NCI-H82 treated with DMSO at 0.1 percent for 48 hours (cell line): ENCODE measurements around the gene OR2A42.
"Not testable (repeated sequence)": the region's sequence is repeated elsewhere in the genome, so short reads cannot be mapped to it uniquely, and the experiment has no call there.

Source experiments
- DNase-seq: peaks from one replicate; lab custom pipeline; 2025; ENCODE audit not compliant: unreplicated experiment; lab: John Stamatoyannopoulos, UW

Gene OR2A42

GRCh38 chr7:144226866-144227265 is 12.5 kb downstream of the OR2A42 start:
- DNase-seq, result not testable (repeated sequence)

GRCh38 chr7:144223675-144224074 is 15.7 kb downstream of the OR2A42 start:
- not testable (repeated sequence) for DNase-seq

- not testable (repeated sequence) for DNase-seq
Observed at GRCh38 chr7:144220531-144220930, 18.9 kb downstream of the OR2A42 start.

- DNase-seq, result not testable (repeated sequence)
Observed at GRCh38 chr7:144219149-144219548, 20.3 kb downstream of the OR2A42 start.

- not testable (repeated sequence) for DNase-seq
Observed at GRCh38 chr7:144218581-144218980, 20.8 kb downstream of the OR2A42 start.

GRCh38 chr7:144217200-144217599 is 22.2 kb downstream of the OR2A42 start:
- not testable (repeated sequence) for DNase-seq

GRCh38 chr7:144205306-144205705 is 34.1 kb downstream of the OR2A42 start:
- DNase-seq, result not testable (repeated sequence)

GRCh38 chr7:144203086-144203485 is 36.3 kb downstream of the OR2A42 start:
- not testable (repeated sequence) for DNase-seq

GRCh38 chr7:144201978-144202377 is 37.4 kb downstream of the OR2A42 start:
- DNase-seq, result not testable (repeated sequence)

- not testable (repeated sequence) for DNase-seq
Observed at GRCh38 chr7:144198934-144199333, 40.5 kb downstream of the OR2A42 start.

GRCh38 chr7:144195212-144195872 is 44.1 kb downstream of the OR2A42 start, which contains the start of gene ARHGEF35:
Gene ARHGEF35, minus strand, starts transcription at chr7:144195833. Its CDS starts 7,450 bp downstream, at chr7:144188383.
- DNase-seq, result not testable (repeated sequence)

- DNase-seq, result not testable (repeated sequence)
Observed at GRCh38 chr7:144194453-144194852, 45.0 kb downstream of the OR2A42 start.

GRCh38 chr7:144193782-144194181 is 45.6 kb downstream of the OR2A42 start:
- not testable (repeated sequence) for DNase-seq

- not testable (repeated sequence) for DNase-seq
Observed at GRCh38 chr7:144188578-144189171, 50.7 kb downstream of the OR2A42 start.

- DNase-seq, result not testable (repeated sequence)
Observed at GRCh38 chr7:144187848-144188247, 51.6 kb downstream of the OR2A42 start.

GRCh38 chr7:144183166-144183565 is 56.2 kb downstream of the OR2A42 start, which contains the start of gene CTAGE4:
Gene CTAGE4, plus strand, starts transcription at chr7:144183466. Its CDS starts 38 bp downstream, at chr7:144183504.
- not testable (repeated sequence) for DNase-seq

- DNase-seq, result not testable (repeated sequence)
Observed at GRCh38 chr7:144179165-144179479, 60.3 kb downstream of the OR2A42 start.

- DNase-seq, result not testable (repeated sequence)
Observed at GRCh38 chr7:144178380-144179164, 60.8 kb downstream of the OR2A42 start.
